NCI-H2171 (cell line): ENCODE measurements around the gene GFI1.
A peak's percentile ranks its signal among the peaks of the same experiment; 100 is the strongest.
"Not testable (repeated sequence)": the region's sequence is repeated elsewhere in the genome, so short reads cannot be mapped to it uniquely, and the experiment has no call there.

Experiments used
- DNase-seq: peaks from one replicate; lab custom pipeline; 2025; lab: John Stamatoyannopoulos, UW

Gene GFI1

DNA sequence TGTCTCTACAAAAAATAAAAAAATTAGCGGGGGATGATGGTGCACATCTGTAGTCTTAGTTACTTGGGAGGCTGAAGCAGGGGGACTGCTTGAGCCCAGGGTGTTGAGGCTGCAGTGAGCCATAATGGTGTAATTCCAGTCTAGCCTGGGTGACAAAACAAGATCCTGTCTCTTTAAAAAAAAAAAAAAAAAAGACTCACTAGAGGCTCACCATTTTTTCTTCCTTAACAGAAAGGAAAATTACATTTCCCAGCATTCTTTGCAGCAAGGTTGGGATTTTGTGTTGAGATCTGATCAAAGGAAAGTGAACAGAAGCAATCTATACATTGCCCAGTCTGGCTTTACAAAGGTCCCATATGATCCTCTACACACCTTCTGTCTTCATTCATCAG, 21.5 kb downstream of the GFI1 start:
- DNase-seq: no peak

- DNase-seq: no peak
Measured at GRCh38 chr1:92464588-92465255, 22.0 kb downstream of the GFI1 start.

GRCh38 chr1:92461364-92462097, 25.2 kb downstream of the GFI1 start:
- no peak for DNase-seq

DNA sequence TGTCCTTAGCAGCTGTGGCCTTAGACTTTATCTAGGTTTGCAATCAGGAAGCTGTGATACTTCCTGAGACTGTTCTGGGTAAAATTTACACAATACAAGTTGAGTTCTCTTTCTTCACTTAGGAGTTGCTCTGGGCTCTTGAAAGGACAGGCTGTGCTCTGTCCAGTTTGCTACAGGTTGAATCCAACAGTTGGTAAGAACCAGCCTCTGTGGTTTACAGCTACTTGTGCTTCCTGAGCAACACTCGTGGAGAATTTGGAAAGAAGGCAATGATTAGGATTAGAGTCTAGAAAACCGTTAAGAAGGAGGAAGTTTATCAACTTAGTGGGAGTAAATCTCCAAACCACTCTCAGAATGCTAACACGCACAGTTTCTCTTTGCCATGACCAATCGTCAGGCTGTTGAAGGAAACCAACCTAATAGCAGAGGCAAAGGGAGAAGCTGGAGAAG, 26.8 kb downstream of the GFI1 start:
- no peak for DNase-seq

- no peak for DNase-seq
Measured at GRCh38 chr1:92458146-92458545, 28.6 kb downstream of the GFI1 start.

GRCh38 chr1:92447976-92448375, 38.7 kb downstream of the GFI1 start:
- no peak for DNase-seq

DNA sequence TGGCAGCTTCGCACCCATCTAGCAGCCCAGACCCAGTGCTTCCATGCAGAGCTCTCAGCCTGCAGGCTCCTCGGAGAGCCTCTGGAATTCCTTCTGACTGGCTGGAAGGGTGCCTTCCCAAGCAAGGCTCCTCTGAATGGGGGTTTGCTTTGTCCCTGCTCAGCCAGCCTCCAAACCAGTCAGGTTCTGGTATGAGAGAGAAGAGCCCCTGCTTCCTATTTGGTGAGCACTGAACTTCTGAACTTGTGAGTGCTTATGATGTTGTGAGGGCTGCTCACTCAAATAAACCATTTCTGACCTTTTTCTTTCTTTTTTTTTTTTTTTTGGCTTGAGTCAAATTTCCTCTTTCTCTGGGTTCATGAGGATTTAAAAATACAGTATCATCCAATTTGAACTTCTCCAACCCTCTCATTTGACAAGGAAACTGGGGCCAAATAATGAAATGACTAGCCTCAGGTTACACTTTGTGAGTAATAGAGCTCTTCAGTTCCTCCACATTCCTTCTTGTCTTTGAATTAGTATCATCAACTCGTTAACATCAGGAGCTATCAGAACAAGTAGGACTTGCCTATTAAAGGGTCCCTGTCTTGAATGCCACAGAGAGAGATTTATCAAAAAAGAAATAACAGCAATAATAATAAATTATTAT, 39.6 kb downstream of the GFI1 start:
- no peak for DNase-seq

- DNase-seq: no peak
Measured at GRCh38 chr1:92446546-92446945, 40.2 kb downstream of the GFI1 start.

- DNase-seq: no peak
Measured at GRCh38 chr1:92445865-92446264, 40.9 kb downstream of the GFI1 start.

DNA sequence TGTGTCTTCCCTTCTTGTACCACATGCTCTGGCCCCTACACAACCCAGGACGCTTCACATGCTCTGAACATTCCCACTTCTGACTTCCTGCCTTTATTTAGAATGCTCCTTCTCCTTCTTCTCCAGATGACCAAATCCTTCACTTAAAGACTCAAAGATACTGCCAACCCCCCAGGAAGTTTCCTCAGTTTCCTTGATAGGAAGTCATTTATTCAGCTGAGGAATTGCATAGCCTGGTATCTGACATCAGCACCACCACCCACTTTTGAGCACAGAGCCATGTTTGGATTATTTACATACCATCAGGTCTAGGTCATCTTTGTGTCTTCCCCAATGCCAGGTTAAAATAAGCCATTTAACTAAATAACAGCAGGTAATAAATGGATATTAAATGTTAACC, 42.4 kb downstream of the GFI1 start:
- no peak for DNase-seq

- no peak for DNase-seq
Measured at GRCh38 chr1:92443893-92444292, 42.8 kb downstream of the GFI1 start.

- no peak for DNase-seq
Measured at GRCh38 chr1:92442351-92442750, 44.4 kb downstream of the GFI1 start.

- peak; percentile 91 for DNase-seq
Measured at GRCh38 chr1:92441697-92442342, 44.9 kb downstream of the GFI1 start.

DNA sequence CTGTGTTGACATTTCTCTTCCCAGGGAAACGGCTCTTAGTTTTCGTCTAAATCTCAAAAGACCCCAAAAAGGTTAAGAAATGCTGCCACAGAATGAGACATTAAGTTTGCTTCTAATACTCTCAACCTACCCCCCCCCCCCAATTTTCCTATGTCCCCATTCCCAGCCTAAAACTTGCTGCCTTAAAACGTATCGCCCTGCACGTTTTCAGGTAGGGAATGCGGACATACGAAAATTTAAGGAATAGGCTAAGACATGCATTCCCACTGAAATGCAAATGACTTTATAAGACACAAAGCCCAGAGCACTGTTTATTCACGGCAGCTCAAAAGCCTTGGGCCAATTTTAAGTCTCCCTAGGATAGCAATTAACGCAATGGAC, 45.4 kb downstream of the GFI1 start:
- no peak for DNase-seq

GRCh38 chr1:92439291-92439690, 47.4 kb downstream of the GFI1 start:
- DNase-seq: no peak

DNA sequence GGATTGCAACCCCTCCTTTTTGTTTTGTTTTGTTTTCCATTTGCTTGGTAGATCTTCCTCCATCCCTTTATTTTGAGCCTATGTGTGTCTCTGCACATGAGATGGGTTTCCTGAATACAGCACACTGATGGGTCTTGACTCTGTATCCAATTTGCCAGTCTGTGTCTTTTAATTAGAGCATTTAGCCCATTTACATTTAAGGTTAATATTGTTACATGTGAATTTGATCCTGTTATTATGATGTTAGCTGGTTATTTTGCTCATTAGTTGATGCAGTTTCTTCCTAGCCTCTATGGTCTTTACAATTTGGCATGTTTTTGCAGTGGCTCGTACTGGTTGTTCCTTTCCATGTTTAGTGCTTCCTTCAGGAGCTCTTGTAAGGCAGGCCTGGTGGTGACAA, 52.2 kb downstream of the GFI1 start:
- DNase-seq: not testable (repeated sequence)

DNA sequence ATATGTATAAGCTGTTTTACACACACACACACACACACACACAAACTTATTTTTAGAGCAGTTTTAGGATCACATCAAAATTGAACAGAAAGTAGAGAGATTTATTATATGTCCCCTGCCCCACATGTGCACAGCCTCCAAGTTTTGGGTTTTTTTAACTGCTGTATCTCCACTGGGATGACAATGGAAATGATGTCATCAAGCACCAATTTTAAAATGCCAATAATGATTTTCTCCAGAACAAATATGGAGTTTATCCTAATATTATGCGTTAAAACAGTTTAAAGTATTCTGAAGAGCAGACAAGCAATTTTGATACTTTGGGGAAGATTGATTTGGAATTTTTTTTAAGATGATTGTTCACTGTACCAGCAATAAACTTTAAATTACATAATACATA, 56.7 kb downstream of the GFI1 start:
- no peak for DNase-seq

DNA sequence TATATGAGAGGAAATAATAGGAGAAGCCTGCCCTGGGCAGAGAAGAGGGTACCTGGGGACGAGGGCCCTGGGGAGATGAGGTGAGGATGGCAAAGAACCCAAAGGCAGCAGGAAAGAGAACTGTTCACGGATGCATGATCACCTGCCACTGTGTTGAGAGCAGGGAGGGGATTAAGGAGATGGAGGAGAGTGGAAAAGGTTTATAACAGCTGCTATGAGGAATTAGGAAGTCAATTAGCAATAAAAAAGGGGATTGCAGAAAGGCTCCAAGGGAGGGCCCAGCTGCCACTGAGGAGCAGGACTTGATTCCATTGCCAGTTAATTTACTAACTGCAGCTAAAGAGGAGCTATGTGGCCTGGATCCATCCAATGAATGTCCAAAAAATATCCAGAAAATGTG, 61.1 kb downstream of the GFI1 start:
- DNase-seq: peak; percentile 58
